ENCODE results near the gene NTN1. TPM values are rescaled to one million over a fixed set of nuclear protein-coding genes. Genes with fewer than 3 reads are reported as not detected.

The NTN1 gene
- total RNA-seq, 1 donor from 2014 or later: under 0.01 TPM

DNA sequence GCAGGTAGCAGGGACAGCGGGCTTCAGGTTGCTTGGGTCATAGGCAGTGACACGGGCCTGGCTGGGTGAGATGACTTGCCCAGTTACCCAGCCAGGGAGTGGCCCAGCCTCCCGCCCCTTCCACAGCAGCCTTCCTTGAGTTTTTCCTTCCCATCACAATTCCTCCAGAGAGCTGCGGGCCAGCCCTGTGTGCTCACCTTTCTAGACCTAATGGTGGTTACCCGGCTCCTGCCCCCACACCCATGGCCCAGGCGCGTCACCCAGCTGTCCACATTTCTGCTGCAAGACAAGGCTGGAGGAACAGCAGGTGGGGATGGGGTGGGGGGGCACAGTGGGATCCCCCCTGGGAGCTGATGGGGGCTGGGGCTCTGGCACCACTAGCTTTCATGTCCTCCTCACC, 203.2 kb downstream of the NTN1 start:
- DNase-seq (ENCODE audit: low read depth) (no peak), FAIRE-seq (no peak)
- Histone ChIP-seq H3K4me3 (ENCODE audit: low read depth, low read length) (no peak overlapping the region), H3K36me3 (ENCODE audit: control insufficient read depth, insufficient read depth, low read length) (no peaks in the 10 kb centered on the region), H3K27me3 (ENCODE audit: control insufficient read depth, insufficient read depth, low read length) (no peaks in the 10 kb centered on the region)
- TF ChIP-seq, protein P1, sequence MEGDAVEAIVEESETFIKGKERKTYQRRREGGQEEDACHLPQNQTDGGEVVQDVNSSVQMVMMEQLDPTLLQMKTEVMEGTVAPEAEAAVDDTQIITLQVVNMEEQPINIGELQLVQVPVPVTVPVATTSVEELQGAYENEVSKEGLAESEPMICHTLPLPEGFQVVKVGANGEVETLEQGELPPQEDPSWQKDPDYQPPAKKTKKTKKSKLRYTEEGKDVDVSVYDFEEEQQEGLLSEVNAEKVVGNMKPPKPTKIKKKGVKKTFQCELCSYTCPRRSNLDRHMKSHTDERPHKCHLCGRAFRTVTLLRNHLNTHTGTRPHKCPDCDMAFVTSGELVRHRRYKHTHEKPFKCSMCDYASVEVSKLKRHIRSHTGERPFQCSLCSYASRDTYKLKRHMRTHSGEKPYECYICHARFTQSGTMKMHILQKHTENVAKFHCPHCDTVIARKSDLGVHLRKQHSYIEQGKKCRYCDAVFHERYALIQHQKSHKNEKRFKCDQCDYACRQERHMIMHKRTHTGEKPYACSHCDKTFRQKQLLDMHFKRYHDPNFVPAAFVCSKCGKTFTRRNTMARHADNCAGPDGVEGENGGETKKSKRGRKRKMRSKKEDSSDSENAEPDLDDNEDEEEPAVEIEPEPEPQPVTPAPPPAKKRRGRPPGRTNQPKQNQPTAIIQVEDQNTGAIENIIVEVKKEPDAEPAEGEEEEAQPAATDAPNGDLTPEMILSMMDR (IDR thresholded peaks at IDR 0.05; ENCODE audit: insufficient read depth, low read length, severe bottlenecking): no peak

DNA sequence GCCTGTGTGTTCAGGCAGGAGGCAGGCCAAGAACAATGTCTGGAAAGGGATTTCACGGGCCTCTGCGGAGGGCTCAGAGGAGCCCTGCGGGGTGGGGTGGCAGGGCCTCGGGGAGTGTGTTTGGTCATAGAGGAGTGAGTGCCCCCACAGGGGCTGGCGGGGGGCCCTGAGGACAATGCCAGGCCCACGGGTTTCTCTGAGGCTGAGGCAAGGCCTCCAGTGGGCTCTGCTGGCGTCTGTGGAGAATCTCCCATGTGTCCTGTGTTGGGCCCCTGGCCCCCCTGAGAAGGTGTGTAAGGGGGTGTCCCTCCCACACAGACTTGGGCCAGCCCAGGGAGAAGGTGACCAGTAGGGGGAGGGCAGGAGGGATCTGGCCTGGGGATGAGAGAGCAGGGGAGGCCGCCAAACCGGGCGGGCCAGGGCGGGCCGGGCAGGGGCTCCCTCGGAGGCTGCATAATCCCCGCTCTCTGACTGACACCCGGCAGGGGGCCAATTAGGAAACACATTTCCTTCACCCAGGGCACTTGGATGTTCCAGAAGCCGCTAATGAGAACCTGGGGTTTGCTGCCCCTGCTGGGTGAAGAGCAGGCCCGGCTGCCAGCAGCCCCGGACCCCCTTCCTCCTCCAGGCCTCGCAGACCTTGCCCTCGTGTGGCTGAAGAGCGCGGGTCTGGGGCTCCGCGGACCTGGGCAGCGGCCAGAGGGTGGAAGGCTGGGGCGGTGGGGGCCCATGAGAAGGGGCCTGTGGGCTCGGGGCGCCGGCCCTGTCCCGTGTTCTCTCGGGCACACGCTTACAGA, 204.2 kb downstream of the NTN1 start:
- Histone ChIP-seq H3K36me3 (ENCODE audit: control insufficient read depth, insufficient read depth, low read length) (no peaks in the 10 kb centered on the region), H3K4me3 (ENCODE audit: low read depth, low read length) (no peak overlapping the region), H3K27me3 (ENCODE audit: control insufficient read depth, insufficient read depth, low read length) (no peaks in the 10 kb centered on the region)
- TF ChIP-seq, protein P1 (IDR thresholded peaks at IDR 0.05; ENCODE audit: insufficient read depth, low read length, severe bottlenecking): no peak
- no peak for FAIRE-seq
- no peak for DNase-seq (ENCODE audit: low read depth)

DNA sequence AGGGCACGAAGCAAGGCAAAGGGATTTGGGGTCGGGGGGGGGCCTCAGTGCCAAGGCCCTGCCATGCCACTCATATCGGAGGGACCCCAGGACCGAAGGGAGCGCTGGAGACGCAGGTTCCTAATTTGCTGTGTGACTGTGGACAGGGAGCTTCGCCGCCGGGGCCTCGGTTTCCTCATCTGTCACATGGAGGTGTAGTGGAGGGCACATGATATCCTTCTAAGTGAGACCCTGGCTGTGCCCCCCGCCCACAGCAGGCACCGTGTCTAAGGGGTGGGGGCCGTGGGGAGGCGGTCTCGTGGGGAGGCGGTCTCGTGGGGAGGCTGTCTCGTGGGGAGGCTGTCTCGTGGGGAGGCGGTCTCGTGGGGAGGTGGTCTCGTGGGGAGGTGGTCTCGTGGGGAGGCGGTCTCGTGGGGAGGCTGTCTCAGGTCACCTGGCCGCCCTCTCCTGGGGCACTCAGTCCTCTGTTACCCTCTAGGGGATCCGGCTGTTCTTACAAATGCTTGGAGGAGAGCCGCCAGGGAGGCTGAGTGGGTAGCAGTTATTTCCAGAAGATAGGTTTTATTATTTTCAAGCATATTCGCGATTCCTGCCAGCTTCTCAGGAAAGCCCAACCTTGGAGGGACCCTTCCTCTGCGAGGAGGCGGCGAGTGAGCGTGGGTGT, 205.0 kb downstream of the NTN1 start:
- no peak for DNase-seq (ENCODE audit: low read depth)

DNA sequence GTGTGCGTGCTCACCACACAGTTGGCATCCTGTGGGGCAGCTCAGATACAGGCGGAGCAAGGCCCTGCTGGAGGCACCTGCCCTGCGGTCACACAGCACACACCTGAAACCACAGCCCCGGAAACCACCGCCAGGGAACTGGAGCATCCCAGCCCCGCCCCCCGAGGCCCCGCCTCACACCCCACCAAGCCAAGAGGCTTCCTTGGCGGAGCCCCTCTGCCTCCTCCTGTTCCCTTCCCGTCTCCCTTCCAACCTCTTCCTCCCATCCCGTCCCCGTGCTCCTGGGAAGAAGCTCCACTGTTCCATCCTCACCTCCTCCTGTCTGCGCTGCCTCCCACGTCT, 205.5 kb downstream of the NTN1 start:
- Histone ChIP-seq H3K27me3 (ENCODE audit: control insufficient read depth, insufficient read depth, low read length) (no peaks in the 10 kb centered on the region), H3K4me3 (ENCODE audit: low read depth, low read length) (no peak overlapping the region), H3K36me3 (ENCODE audit: control insufficient read depth, insufficient read depth, low read length) (no peaks in the 10 kb centered on the region)
- TF ChIP-seq, protein P1 (IDR thresholded peaks at IDR 0.05; ENCODE audit: insufficient read depth, low read length, severe bottlenecking): no peak
- FAIRE-seq (no peak), DNase-seq (ENCODE audit: low read depth) (no peak)

More for the DNA sequence above, 205.0 kb downstream of the NTN1 start:
- no peak for FAIRE-seq
- TF ChIP-seq, protein P1 (IDR thresholded peaks at IDR 0.05; ENCODE audit: insufficient read depth, low read length, severe bottlenecking): no peak
- H3K4me3 ChIP-seq (ENCODE audit: low read depth, low read length): no peak overlapping the region
- H3K27me3 ChIP-seq (ENCODE audit: control insufficient read depth, insufficient read depth, low read length): no peaks in the 10 kb centered on the region
- H3K36me3 ChIP-seq (ENCODE audit: control insufficient read depth, insufficient read depth, low read length): no peaks in the 10 kb centered on the region

DNA sequence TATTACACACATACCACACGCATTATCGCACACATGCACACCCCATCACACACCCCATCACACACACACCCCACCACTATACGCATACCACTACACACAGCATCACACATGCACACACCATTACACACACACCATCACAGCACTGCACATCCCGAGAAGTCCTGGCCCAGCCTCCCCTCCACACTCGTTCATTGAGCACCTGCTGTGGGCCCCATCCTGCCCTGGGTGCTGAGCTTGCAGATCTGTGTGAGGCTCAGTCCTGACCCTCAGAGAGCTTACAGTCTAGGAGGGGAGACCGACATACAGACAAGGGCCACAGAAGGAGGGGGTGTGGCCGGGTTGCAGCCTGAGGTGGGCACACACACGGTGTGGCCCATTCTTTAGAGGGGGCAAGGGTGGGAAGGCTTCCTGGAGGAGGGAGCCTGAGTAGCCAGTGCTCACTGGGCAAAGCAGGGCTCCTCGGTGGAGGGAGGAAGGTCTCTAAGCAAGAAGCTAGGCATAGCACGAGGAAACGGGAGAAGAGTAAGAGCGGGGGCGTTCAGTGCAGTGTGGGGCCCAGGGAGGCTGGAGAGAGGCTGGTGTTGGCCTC, 206.6 kb downstream of the NTN1 start:
- no peak for FAIRE-seq
- TF ChIP-seq, protein P1 (IDR thresholded peaks at IDR 0.05; ENCODE audit: insufficient read depth, low read length, severe bottlenecking): no peak

More for the DNA sequence above, 206.6 kb downstream of the NTN1 start:
- DNase-seq (ENCODE audit: low read depth): no peak
- Histone ChIP-seq H3K27me3 (ENCODE audit: control insufficient read depth, insufficient read depth, low read length) (no peaks in the 10 kb centered on the region), H3K4me3 (ENCODE audit: low read depth, low read length) (no peak overlapping the region), H3K36me3 (ENCODE audit: control insufficient read depth, insufficient read depth, low read length) (no peaks in the 10 kb centered on the region)

Data from bronchial epithelial cell (primary cell).